ENCODE results near the gene COL4A4.

COL4A4 gene

DNA sequence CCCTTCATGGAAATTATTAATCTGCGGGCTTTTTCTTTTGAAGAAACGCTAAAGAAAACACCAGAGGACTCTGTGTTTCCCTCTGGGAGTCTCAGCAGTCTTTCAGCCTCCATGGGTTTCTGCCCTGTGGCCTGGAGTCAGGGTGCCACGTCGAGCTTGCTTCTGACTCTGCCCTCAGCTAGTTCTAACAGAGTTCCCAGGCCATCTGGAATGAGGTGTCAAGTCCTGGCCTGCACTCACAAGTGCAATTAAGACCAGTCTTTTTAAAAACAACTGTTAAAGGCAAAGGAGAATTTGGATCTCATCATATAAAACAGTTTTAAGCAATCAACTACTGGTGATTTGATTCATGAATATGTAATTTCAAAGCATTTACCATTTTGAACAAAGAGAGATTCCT, 170.8 kb downstream of the COL4A4 start:
- no peaks in the 10 kb centered on the region for H3K36me3 ChIP-seq (ENCODE audit: insufficient read depth, low read length)
- H3K4me3 ChIP-seq (ENCODE audit: low read length) = no peak overlapping the region
- H3K9me3 ChIP-seq (replicated peaks; ENCODE audit: low read length) = no peaks in the 10 kb centered on the region
- H3K27me3 ChIP-seq (ENCODE audit: control insufficient read depth, insufficient read depth, low read length) = no peaks in the 10 kb centered on the region
- no peak overlapping the region for H3K4me2 ChIP-seq (ENCODE audit: low read length)
- no peak overlapping the region for H3K9ac ChIP-seq (ENCODE audit: low read depth, low read length)
- peaks cover 22% of the 10 kb centered on the region for H3K4me1 ChIP-seq (ENCODE audit: control insufficient read depth, insufficient read depth, low read length)

- Histone ChIP-seq H3K4me3 (ENCODE audit: low read length) (no peak overlapping the region), H3K9ac (ENCODE audit: low read depth, low read length) (no peak overlapping the region), H3K36me3 (ENCODE audit: insufficient read depth, low read length) (no peaks in the 10 kb centered on the region), H3K9me3 (replicated peaks; ENCODE audit: low read length) (no peaks in the 10 kb centered on the region), H3K4me1 (ENCODE audit: control insufficient read depth, insufficient read depth, low read length) (peaks cover 22% of the 10 kb centered on the region), H3K4me2 (ENCODE audit: low read length) (no peak overlapping the region), H3K27me3 (ENCODE audit: control insufficient read depth, insufficient read depth, low read length) (no peaks in the 10 kb centered on the region)
Observed at GRCh38 chr2:226991663-226992062, 172.3 kb downstream of the COL4A4 start.

- H3K4me3 ChIP-seq (ENCODE audit: low read length) = no peak overlapping the region
- H3K4me1 ChIP-seq (ENCODE audit: control insufficient read depth, insufficient read depth, low read length) = peaks cover 4% of the 10 kb centered on the region
- no peaks in the 10 kb centered on the region for H3K36me3 ChIP-seq (ENCODE audit: insufficient read depth, low read length)
- no peaks in the 10 kb centered on the region for H3K27me3 ChIP-seq (ENCODE audit: control insufficient read depth, insufficient read depth, low read length)
- no peak overlapping the region for H3K4me2 ChIP-seq (ENCODE audit: low read length)
- no peaks in the 10 kb centered on the region for H3K9me3 ChIP-seq (replicated peaks; ENCODE audit: low read length)
- H3K9ac ChIP-seq (ENCODE audit: low read depth, low read length) = no peak overlapping the region
Observed at GRCh38 chr2:226985583-226985946, 178.4 kb downstream of the COL4A4 start.

DNA sequence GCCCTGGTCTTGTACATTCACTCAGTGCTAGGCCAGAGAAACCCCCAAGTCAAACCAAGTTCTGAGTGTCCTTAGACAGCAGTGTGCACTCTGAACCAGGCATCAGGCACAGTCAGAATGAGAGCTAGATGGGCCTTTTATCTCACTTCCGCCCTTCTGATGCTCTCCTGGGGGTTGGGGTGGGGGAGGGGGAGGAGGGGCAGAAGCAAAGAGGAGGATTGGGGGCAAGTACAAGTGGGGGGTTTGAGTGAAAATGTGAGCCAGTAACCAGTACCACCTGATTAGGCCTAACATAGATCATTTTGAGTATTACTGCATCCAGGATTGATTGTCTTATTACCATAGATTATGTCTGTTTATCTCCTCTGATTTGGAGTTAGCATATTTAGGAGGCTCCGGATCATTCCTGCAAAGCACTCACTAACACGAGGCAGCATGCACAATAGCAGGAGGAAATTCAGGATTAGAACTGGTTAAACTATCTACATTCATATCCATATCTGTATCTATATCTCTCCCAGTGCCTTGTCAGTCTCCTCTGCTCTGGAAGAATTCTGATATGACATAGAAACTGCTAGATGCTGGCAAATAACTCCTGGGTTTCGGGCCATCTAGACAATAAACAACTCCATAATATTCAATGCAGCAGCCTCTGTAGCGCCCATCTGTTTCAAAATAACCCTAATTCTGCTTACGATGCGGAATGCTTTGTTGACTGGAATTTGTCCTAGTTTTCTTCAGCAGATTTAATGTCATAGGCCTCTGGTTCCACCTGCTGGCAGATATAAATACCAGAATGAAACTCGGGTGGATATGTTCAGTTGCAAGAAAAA, 179.0 kb downstream of the COL4A4 start:
- Histone ChIP-seq H3K36me3 (ENCODE audit: insufficient read depth, low read length) (no peaks in the 10 kb centered on the region), H3K27me3 (ENCODE audit: control insufficient read depth, insufficient read depth, low read length) (no peaks in the 10 kb centered on the region), H3K4me3 (ENCODE audit: low read length) (no peak overlapping the region), H3K9ac (ENCODE audit: low read depth, low read length) (no peak overlapping the region), H3K4me2 (ENCODE audit: low read length) (peak overlapping the region; percentile 38), H3K9me3 (replicated peaks; ENCODE audit: low read length) (no peaks in the 10 kb centered on the region), H3K4me1 (ENCODE audit: control insufficient read depth, insufficient read depth, low read length) (peaks cover 4% of the 10 kb centered on the region)

- Histone ChIP-seq H3K27me3 (ENCODE audit: control insufficient read depth, insufficient read depth, low read length) (no peaks in the 10 kb centered on the region), H3K4me3 (ENCODE audit: low read length) (no peak overlapping the region), H3K36me3 (ENCODE audit: insufficient read depth, low read length) (no peaks in the 10 kb centered on the region), H3K4me2 (ENCODE audit: low read length) (no peak overlapping the region), H3K9me3 (replicated peaks; ENCODE audit: low read length) (no peaks in the 10 kb centered on the region), H3K9ac (ENCODE audit: low read depth, low read length) (no peak overlapping the region), H3K4me1 (ENCODE audit: control insufficient read depth, insufficient read depth, low read length) (peaks cover 4% of the 10 kb centered on the region)
Observed at GRCh38 chr2:226983895-226984749, 179.9 kb downstream of the COL4A4 start.

DNA sequence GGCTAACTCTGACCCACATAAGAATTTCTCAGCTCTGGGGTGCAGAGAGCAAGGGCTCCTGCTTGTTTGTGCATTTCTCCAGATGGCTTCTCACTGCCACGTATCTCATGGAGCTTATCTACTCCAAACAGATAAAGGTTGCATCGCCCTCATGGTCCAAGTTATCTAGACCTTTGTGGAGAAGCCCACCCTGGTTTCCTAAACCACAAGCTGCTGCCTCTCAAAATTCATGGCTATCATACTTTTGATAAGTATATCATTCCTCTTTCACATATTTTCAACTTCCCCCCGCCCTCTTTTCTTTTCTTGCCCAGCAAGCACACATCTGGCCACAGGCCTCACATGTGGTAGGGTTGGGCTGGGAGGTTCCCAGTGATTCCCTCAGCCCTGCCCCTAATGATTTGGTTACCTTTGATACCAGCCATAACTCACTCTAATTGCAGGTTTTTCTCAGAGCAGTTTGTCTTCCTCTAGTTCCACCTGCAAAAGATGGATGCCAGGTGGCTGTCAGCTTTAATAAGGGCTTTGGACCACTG, 182.1 kb downstream of the COL4A4 start:
- peaks cover 16% of the 10 kb centered on the region for H3K4me1 ChIP-seq (ENCODE audit: control insufficient read depth, insufficient read depth, low read length)
- no peak overlapping the region for H3K9ac ChIP-seq (ENCODE audit: low read depth, low read length)
- H3K27me3 ChIP-seq (ENCODE audit: control insufficient read depth, insufficient read depth, low read length) = no peaks in the 10 kb centered on the region
- no peak overlapping the region for H3K4me3 ChIP-seq (ENCODE audit: low read length)
- H3K36me3 ChIP-seq (ENCODE audit: insufficient read depth, low read length) = no peaks in the 10 kb centered on the region
- H3K4me2 ChIP-seq (ENCODE audit: low read length) = no peak overlapping the region
- no peaks in the 10 kb centered on the region for H3K9me3 ChIP-seq (replicated peaks; ENCODE audit: low read length)

GRCh38 chr2:226979004-226979403, 185.0 kb downstream of the COL4A4 start:
- no peaks in the 10 kb centered on the region for H3K36me3 ChIP-seq (ENCODE audit: insufficient read depth, low read length)
- H3K9ac ChIP-seq (ENCODE audit: low read depth, low read length) = no peak overlapping the region
- no peaks in the 10 kb centered on the region for H3K9me3 ChIP-seq (replicated peaks; ENCODE audit: low read length)
- H3K4me2 ChIP-seq (ENCODE audit: low read length) = no peak overlapping the region
- H3K4me1 ChIP-seq (ENCODE audit: control insufficient read depth, insufficient read depth, low read length) = peaks cover 12% of the 10 kb centered on the region
- H3K27me3 ChIP-seq (ENCODE audit: control insufficient read depth, insufficient read depth, low read length) = no peaks in the 10 kb centered on the region
- no peak overlapping the region for H3K4me3 ChIP-seq (ENCODE audit: low read length)

DNA sequence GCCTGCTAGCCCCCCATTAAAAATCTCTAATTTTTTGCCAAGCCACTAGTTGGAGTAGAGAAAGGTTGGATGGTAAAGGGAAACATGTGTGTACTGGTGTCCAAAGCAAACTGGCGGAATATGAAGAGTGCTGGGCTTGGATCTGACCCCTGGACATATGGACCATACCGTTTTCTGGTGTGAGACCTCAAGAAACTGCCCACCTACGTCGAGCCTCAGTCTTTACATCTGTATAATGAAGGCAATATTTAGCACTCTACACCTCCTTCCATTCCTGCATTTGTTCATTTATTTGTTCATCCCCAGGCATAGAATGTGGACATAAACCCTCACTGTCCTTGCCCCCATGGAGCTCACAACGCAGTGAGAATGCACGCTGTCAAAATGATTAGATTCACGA, 185.7 kb downstream of the COL4A4 start:
- Histone ChIP-seq H3K4me3 (ENCODE audit: low read length) (no peak overlapping the region), H3K36me3 (ENCODE audit: insufficient read depth, low read length) (no peaks in the 10 kb centered on the region), H3K4me2 (ENCODE audit: low read length) (no peak overlapping the region), H3K4me1 (ENCODE audit: control insufficient read depth, insufficient read depth, low read length) (peaks cover 12% of the 10 kb centered on the region), H3K9me3 (replicated peaks; ENCODE audit: low read length) (no peaks in the 10 kb centered on the region), H3K9ac (ENCODE audit: low read depth, low read length) (no peak overlapping the region), H3K27me3 (ENCODE audit: control insufficient read depth, insufficient read depth, low read length) (no peaks in the 10 kb centered on the region)

DNA sequence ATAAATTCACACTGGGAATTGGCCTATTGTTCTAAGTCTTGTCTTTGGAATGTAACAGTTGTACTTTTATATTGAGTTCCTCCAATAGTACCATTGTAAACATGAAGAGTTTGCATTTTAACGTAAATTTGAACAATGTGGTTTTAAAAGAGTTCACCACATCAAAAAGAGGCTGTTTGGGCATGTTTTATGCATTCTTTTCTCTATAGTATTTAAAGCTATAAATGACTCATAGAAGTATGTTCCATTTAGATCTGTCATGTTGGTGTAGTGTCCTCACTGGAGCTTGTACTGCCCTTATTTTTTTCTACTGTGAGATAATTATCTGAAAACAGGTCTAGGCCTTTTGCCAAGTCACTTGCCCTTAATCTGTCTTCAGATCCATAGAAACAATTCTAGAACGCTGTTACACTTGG, 186.2 kb downstream of the COL4A4 start:
- Histone ChIP-seq H3K9me3 (replicated peaks; ENCODE audit: low read length) (no peaks in the 10 kb centered on the region), H3K4me3 (ENCODE audit: low read length) (no peak overlapping the region)

DNA sequence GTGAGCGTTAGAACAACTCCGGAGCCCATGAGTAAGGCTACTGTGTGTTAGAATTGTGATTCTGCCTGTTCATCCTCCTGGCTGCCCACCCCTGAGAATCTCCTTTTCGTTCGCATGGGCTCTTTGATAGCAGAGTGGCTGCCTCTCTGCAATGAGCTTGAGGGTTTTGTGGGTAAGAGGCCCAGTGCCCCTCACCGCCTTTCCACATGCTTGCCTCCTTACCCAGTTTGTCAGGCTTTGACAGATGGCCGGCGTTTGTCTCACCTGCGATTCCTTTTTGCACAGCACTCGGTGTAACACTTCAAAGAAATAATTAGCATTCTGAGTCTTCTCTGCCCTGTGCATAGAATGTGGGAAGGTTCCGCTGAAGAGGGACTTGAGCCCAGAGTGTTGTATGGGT, 190.2 kb downstream of the COL4A4 start:
- Histone ChIP-seq H3K9ac (ENCODE audit: low read depth, low read length) (no peak overlapping the region), H3K4me2 (ENCODE audit: low read length) (no peak overlapping the region), H3K9me3 (replicated peaks; ENCODE audit: low read length) (no peaks in the 10 kb centered on the region), H3K36me3 (ENCODE audit: insufficient read depth, low read length) (no peaks in the 10 kb centered on the region), H3K4me3 (ENCODE audit: low read length) (no peak overlapping the region), H3K27me3 (ENCODE audit: control insufficient read depth, insufficient read depth, low read length) (no peaks in the 10 kb centered on the region), H3K4me1 (ENCODE audit: control insufficient read depth, insufficient read depth, low read length) (peaks cover 24% of the 10 kb centered on the region)

More for the DNA sequence above, 186.2 kb downstream of the COL4A4 start:
- H3K4me1 ChIP-seq (ENCODE audit: control insufficient read depth, insufficient read depth, low read length) = peaks cover 12% of the 10 kb centered on the region
- H3K9ac ChIP-seq (ENCODE audit: low read depth, low read length) = no peak overlapping the region
- H3K36me3 ChIP-seq (ENCODE audit: insufficient read depth, low read length) = no peaks in the 10 kb centered on the region
- no peaks in the 10 kb centered on the region for H3K27me3 ChIP-seq (ENCODE audit: control insufficient read depth, insufficient read depth, low read length)
- H3K4me2 ChIP-seq (ENCODE audit: low read length) = peak overlapping the region; percentile 4

GRCh38 chr2:226971770-226972169, 192.2 kb downstream of the COL4A4 start:
- Histone ChIP-seq H3K4me3 (ENCODE audit: low read length) (no peak overlapping the region), H3K4me1 (ENCODE audit: control insufficient read depth, insufficient read depth, low read length) (peaks cover 13% of the 10 kb centered on the region), H3K4me2 (ENCODE audit: low read length) (no peak overlapping the region), H3K27me3 (ENCODE audit: control insufficient read depth, insufficient read depth, low read length) (no peaks in the 10 kb centered on the region), H3K9ac (ENCODE audit: low read depth, low read length) (no peak overlapping the region), H3K36me3 (ENCODE audit: insufficient read depth, low read length) (no peaks in the 10 kb centered on the region), H3K9me3 (replicated peaks; ENCODE audit: low read length) (no peaks in the 10 kb centered on the region)
